GM10266 (cell line): ENCODE data around the gene MRPS12.

Source experiments
- DNase-seq: peaks from one replicate; pipeline ENCODE4 v3.0.0; 2012; ENCODE audit errors: extremely low spot score
- CTCF ChIP-seq: IDR thresholded peaks from 2 replicates; pipeline ENCODE4 v1.5.1; 2012; ENCODE audit warnings: mild to moderate bottlenecking, low read depth; ENCODE audit not compliant: control insufficient read depth, insufficient read depth; ENCODE audit errors: missing control alignments

The MRPS12 gene

GRCh38 chr19:38941979-38942378 is 11.2 kb downstream of the MRPS12 start:
- no peak for TF ChIP-seq CTCF
- DNase-seq = no peak

GRCh38 chr19:38942471-38943181 is 11.9 kb downstream of the MRPS12 start:
- DNase-seq = no peak
- no peak for TF ChIP-seq CTCF

GRCh38 chr19:38944981-38945506 is 14.3 kb downstream of the MRPS12 start:
- DNase-seq = no peak
- no peak for TF ChIP-seq CTCF

- no peak for TF ChIP-seq CTCF
- no peak for DNase-seq
These were observed 15.0 kb downstream of the MRPS12 start for GRCh38 chr19:38945562-38946228.

GRCh38 chr19:38946229-38947010 is 15.7 kb downstream of the MRPS12 start:
- TF ChIP-seq CTCF = no peak
- DNase-seq = no peak

GRCh38 chr19:38949580-38950367 is 19.0 kb downstream of the MRPS12 start:
- DNase-seq = peak; percentile 85
- no peak for TF ChIP-seq CTCF
